Measurements from ENCODE around the gene TRMT61B. TPM values are rescaled to one million over a fixed set of nuclear protein-coding genes. Genes with fewer than 3 reads are reported as not detected.

The TRMT61B gene
- total RNA-seq, 1 donor from 2014 or later, result 14.6 TPM

GRCh38 chr2:28855977-28856376, 14.1 kb downstream of the TRMT61B start:
- no peak for DNase-seq (ENCODE audit: low spot score)

DNA sequence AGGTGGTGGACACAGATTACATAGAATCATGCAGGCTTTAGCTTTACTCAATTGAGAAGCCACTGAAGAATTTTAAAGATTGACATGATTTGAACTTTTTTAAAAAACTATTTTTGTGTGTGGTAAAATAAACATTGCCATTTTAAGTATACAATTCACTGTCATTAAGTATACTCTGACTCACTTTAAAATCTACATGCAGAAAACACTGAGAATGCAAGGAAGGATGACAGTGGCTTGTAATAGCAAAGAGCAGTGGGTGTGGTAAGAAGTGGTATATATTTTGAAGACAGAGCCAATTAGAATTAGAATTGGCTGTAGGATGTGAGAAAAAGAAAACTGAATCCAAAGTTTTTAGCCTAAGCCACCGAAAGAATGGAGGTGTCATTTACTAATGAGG, 14.9 kb downstream of the TRMT61B start:
- DNase-seq (ENCODE audit: low spot score), result no peak

DNA sequence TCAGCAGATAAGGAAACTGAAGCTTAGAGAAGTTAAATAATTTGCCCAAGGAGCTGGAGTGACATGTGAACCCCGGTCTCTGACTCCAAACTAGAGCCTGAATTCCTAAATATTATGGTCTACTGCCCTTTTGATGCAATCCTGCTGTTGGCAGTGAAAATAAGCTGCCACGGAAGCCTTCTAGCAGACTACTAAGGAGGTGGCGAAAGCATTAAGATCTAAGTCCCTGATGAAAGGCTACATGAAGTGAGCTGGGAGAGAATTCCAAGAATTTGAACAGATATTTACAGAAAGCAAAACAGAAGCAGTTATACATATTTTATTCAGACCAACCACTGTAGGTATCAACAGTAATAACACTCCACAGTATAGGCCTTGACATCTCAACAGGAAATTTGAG, 28.1 kb downstream of the TRMT61B start:
- DNase-seq (ENCODE audit: low spot score), result no peak

GRCh38 chr2:28838971-28839370, 31.1 kb downstream of the TRMT61B start:
- DNase-seq (ENCODE audit: low spot score), result no peak

- no peak for DNase-seq (ENCODE audit: low spot score)
Observed at GRCh38 chr2:28835781-28836180, 34.3 kb downstream of the TRMT61B start.

DNA sequence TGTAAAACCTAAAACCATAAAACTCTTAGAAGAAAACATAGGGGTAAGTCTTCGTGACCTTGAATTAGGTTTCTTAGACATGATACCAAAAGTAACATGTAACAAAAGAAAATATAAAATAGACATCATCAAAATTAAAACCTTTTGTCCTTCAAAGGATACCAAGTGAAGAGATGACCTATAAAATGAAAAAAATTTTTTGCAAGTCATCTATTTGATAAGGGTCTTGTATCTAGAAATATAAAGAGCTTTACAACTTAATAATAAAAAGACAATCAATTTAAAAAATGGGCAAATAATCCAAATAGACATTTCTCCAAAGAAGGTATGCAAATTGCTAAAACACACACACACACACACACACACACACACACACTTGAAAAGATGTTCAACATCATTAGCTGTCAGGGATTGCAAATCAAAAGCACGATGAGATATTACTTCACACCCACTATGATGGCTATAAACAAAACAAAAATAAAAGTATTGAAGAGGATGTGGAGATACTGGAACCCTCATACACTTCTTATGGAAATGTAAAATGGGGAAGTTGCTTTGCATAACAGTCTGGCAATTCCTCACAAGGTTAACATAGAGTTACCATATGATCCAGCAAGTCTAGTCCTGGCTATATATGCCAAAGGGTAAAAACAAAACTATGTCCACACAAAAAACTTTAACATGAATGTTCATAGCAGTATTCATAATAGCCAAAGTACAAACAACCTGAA, 36.2 kb downstream of the TRMT61B start:
- DNase-seq (ENCODE audit: low spot score), result no peak

- no peak for DNase-seq (ENCODE audit: low spot score)
Observed at GRCh38 chr2:28828382-28828781, 41.7 kb downstream of the TRMT61B start.

DNA sequence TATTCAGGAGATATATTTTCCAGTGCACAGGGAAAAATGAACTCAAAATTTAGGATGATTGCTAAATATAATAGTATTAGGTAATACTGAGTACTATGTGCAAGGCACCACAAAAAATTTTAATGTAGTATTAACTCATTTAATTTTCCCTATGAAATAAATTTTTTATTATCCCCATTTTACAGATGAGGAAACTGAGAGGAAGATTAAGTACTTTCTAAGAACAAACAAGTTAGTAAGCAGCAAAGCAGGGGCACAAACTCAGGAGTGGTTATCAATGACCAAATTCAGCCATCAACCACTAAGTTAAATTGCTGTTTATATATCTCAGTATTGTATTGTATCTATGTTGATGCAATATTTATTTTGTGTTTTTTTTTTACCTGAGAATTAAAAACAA, 45.2 kb downstream of the TRMT61B start:
- no peak for DNase-seq (ENCODE audit: low spot score)

GRCh38 chr2:28824207-28824606, 45.9 kb downstream of the TRMT61B start:
- no peak for DNase-seq (ENCODE audit: low spot score)

DNA sequence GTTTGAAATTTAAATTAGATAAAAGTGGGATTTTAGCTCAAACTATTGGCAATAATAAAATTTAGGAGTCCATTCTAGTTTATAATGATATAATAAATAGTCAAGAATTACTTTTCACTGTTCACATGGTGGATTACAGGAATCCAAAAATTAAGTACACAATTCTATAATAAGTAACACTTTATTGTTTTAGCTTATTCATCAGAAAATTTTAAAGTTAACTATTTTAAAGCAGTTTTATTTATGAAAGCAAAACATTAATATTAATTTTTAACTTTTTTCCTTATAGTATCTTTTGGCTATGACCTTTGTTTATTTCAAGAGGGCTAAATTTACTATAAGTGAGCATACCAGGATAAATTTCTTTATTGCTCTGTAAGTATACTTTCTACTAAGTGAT, 48.1 kb downstream of the TRMT61B start:
- no peak for DNase-seq (ENCODE audit: low spot score)

- peak; percentile 65 for DNase-seq (ENCODE audit: low spot score)
Observed at GRCh38 chr2:28821295-28821958, 48.7 kb downstream of the TRMT61B start.

- DNase-seq (ENCODE audit: low spot score), result no peak
Observed at GRCh38 chr2:28818053-28818452, 52.1 kb downstream of the TRMT61B start.

DNA sequence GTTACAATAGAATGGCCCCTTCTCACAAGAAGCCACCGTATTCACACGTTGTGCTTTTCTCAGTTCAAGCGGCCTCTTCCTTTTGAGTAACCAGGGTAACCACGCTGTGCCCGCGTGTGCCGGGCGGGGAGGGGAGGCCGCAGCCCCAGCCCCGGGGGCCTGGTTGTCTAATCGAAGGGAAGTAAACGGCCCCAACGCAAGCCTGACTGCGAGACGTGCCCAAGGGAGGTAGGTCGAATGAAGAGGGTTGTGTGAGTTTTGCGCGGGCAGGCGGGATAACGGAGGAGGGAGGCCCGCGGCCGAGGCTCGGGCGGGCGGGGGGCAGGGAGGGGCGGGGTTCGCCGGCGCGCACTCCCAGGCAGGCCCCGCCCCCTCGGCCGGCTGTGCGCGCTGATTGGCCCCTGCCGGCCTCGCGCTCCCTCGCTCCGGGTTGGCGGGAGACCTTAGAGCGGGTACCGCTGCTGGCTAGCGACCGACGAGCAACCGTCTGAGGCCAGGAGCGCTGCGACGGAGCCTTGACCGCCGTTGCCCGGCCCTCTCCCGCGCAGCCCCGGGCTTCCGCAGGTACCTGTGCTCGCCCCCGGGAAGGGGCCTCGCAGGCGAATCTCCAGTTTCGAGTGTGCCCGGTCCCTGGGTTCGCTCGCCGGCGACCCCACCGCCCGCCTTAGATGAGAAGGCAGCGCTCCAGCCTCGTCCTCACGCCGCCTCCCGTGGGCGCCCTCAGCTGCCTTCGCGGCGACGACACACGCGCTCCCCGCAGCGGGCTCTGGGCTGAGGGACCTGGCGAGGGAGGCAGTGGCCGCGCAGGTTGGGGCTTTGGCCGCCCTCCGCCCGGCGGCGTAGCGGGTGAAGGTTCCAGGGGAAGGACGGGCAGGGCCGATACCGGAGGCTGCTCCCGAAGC, 59.5 kb downstream of the TRMT61B start, which contains the start of gene SPDYA:
Gene SPDYA, plus strand, starts transcription at position 451 of the 902 bp plus-strand sequence. CDS start 5,181 bp downstream, outside the sequence.
- peak; percentile 66 for DNase-seq (ENCODE audit: low spot score)

DNA sequence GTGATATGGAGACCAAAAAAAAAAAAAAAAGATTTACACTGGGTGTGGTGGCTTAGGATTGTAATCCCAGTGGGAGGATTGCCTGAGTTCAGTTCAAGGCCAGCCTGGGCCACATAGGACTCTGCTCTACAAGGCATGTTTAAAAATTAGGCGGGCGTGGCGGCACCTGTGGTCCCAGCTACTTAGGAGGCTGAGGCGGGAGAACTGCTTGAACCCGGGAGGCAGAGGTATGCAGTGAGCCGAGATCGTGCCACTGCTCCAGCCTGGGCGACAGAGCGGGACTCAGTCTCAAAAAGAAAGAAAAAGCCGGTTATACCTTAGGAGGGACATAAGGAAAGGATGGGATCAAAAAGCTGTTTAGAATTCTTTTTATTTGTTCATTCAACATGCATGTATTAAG, 60.2 kb downstream of the TRMT61B start:
- no peak for DNase-seq (ENCODE audit: low spot score)

GRCh38 chr2:28802975-28803429, 67.1 kb downstream of the TRMT61B start:
- DNase-seq (ENCODE audit: low spot score), result no peak

DNA sequence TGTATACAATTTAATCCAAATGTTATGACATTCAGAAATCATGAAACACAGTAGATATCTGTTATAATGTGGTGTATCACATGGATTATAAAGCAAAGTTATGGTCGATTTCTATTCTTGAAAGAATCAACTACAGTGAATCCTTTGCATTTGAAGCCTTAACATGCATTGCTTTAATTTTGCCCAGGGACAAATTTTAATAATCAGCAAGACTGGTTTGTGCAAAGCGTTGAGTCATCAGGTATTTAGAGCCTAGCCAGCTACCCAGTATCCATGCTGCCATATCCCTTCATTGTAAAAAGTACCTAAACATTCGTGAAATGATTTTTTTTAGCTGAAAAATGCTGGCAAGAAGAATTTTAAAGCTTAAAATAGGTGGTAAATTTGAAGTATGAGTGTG, 68.4 kb downstream of the TRMT61B start:
- no peak for DNase-seq (ENCODE audit: low spot score)

Other genes starting within 250 kb of the TRMT61B start
- gene PPP1CB, start 118.5 kb downstream of the TRMT61B start, total RNA-seq, result 395 TPM
- 0.89 TPM for gene SPDYA, start 59.5 kb downstream of the TRMT61B start, total RNA-seq
- gene WDR43, start 24.4 kb upstream of the TRMT61B start, total RNA-seq, result 27.6 TPM
- 3.5 TPM for gene TOGARAM2, start 111.0 kb upstream of the TRMT61B start, total RNA-seq
- gene PCARE, start 204.2 kb upstream of the TRMT61B start, total RNA-seq, result not detected
- 37.2 TPM for gene CLIP4, start 245.1 kb upstream of the TRMT61B start, total RNA-seq